Activated naive CD8-positive, alpha-beta T cell treated with anti-CD3 and anti-CD28 coated beads for 36 hours (primary cell): ENCODE results near the gene STAT5B. TPM values are rescaled to one million over a fixed set of nuclear protein-coding genes. Genes with fewer than 3 reads are reported as not detected.
"Not testable (repeated sequence)": the region's sequence is repeated elsewhere in the genome, so short reads cannot be mapped to it uniquely, and the experiment has no call there.

Experiments used
- DNase-seq: peaks from one replicate; pipeline ENCODE4 v3.0.0; 2021
- H3K27ac Mint-ChIP-seq: one replicate; pipeline ENCODE4 v1.8.0; 2022; ENCODE audit warnings: mild to moderate bottlenecking, moderate library complexity, mixed read lengths
- H3K27me3 Mint-ChIP-seq: one replicate; pipeline ENCODE4 v1.8.0; 2022; ENCODE audit warnings: mild to moderate bottlenecking, mixed read lengths
- H3K36me3 Mint-ChIP-seq: one replicate; pipeline ENCODE4 v1.8.0; 2021; ENCODE audit warnings: mild to moderate bottlenecking, mixed read lengths
- H3K4me1 Mint-ChIP-seq: one replicate; pipeline ENCODE4 v1.8.0; 2021; ENCODE audit warnings: mixed read lengths
- H3K4me3 Mint-ChIP-seq: one replicate; pipeline ENCODE4 v1.8.0; 2022; ENCODE audit warnings: mild to moderate bottlenecking, moderate library complexity, mixed read lengths
- H3K9me3 Mint-ChIP-seq: one replicate; pipeline ENCODE4 v1.8.0; 2022; ENCODE audit warnings: mixed read lengths
- total RNA-seq, 2 experiments: library from RNA; stranded (reverse); gene quantifications; one replicate each; pipeline ENCODE4 v1.2.3, GENCODE V29; 2021

Gene STAT5B
- total RNA-seq, 2 experiments from 2014 or later = 60.7 to 68.6 TPM

DNA sequence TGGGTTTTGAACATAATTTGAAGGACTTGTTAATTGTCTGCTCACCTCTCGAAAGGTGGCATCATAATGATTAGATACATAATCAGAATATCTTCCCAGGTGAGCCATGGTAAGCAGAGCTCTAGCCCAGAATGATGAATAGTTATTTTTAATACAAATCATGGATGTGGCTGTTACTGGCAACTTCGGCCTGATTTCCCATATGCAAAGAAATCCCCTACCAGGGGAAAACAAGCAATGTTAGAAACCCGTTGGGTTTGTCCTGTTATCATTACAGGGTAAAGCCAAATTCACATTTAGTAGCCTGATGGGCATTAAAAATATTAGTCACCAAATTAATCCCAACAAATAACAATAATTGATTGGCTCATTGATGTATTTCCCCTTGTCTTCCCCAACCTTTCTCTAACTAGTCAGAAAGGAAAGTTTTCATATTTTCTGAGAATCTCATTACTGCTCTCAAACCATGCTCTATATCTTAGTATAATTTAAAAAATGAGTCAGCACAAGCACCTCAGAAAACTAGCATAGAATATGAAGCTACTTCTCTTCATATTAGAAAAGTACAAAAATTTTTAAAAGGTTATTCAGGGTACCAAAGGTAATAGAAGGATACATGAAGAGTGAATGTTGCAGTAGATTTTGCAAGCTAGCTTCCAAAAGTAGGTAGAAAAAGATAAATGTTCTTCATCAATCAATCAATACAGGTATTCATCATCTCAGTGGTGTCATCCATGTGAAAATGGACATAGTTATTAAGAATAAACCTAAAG is 5.0 kb downstream of the STAT5B start:
- peaks cover 31% of the 10 kb centered on the region for H3K36me3 Mint-ChIP-seq
- H3K4me3 Mint-ChIP-seq = peak overlapping the region; percentile 68
- no peak for DNase-seq
- H3K9me3 Mint-ChIP-seq = no peaks in the 10 kb centered on the region
- peak overlapping the region; percentile 90 for H3K27ac Mint-ChIP-seq
- no peaks in the 10 kb centered on the region for H3K27me3 Mint-ChIP-seq
- H3K4me1 Mint-ChIP-seq = peaks cover 74% of the 10 kb centered on the region

DNA sequence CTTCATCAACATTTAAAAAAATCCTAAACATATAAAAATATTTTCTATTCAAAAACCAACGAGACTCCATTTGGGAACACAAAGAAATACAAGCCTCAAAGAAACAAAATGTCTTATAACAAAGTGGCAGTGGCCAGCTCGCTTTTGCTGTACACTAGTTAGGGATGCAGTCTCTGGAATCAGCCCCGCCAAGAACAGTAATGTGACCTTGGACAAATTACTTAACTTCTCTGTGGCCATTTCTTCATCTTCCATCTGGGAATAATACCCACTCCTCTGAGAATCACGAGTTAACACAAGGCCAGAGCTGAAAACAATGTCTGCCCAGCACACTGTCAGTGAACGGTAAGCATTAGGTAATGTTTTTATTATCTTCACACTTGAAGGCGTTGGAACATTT is 5.6 kb downstream of the STAT5B start:
- peak overlapping the region; percentile 90 for H3K27ac Mint-ChIP-seq
- H3K4me3 Mint-ChIP-seq = peak overlapping the region; percentile 40
- no peaks in the 10 kb centered on the region for H3K9me3 Mint-ChIP-seq
- H3K27me3 Mint-ChIP-seq = no peaks in the 10 kb centered on the region
- DNase-seq = no peak
- H3K36me3 Mint-ChIP-seq = peaks cover 31% of the 10 kb centered on the region
- H3K4me1 Mint-ChIP-seq = peaks cover 77% of the 10 kb centered on the region

DNA sequence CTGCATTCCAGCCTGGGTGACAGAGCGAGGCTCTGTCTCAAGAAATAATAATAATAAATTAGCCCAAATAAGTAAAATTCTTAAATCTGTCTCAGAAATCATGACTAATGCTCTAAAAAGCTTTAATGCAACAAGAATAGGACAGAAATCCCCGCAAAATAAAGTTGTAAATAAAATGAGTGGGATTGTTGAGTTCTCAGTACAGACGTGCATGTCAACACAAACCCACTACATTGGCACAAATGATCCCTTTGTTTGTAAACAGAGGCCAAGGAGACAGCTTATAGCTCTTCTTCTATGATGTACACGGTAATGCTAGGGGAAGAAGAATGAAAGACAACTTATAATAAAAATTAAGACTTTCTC is 6.0 kb downstream of the STAT5B start:
- Mint-ChIP-seq H3K27me3 (no peaks in the 10 kb centered on the region), H3K4me3 (no peak overlapping the region), H3K9me3 (no peaks in the 10 kb centered on the region), H3K27ac (peak overlapping the region; percentile 93), H3K4me1 (peaks cover 76% of the 10 kb centered on the region), H3K36me3 (peaks cover 32% of the 10 kb centered on the region)
- DNase-seq = no peak

DNA sequence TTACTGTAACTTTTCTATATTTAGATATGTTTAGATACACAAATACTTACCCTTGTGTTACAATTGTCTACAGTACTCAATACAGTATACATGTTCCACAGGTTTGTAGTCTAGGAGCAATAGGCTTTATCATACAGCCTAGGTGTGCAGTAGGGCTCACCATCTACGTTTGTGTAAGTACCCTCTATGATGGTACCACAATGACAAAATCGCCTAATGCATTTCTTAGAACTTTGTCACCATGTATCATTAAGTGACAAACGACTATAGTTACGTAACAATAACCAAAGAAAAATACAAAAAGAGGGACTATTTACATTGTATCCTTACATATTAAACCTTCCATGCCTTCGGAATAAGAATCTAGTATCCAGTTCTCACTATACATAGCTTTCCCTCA is 8.0 kb downstream of the STAT5B start:
- no peak for DNase-seq
- Mint-ChIP-seq H3K9me3 (no peaks in the 10 kb centered on the region), H3K4me3 (no peak overlapping the region), H3K4me1 (peaks cover 69% of the 10 kb centered on the region), H3K36me3 (peaks cover 29% of the 10 kb centered on the region), H3K27ac (peak overlapping the region; percentile 93), H3K27me3 (no peaks in the 10 kb centered on the region)

DNA sequence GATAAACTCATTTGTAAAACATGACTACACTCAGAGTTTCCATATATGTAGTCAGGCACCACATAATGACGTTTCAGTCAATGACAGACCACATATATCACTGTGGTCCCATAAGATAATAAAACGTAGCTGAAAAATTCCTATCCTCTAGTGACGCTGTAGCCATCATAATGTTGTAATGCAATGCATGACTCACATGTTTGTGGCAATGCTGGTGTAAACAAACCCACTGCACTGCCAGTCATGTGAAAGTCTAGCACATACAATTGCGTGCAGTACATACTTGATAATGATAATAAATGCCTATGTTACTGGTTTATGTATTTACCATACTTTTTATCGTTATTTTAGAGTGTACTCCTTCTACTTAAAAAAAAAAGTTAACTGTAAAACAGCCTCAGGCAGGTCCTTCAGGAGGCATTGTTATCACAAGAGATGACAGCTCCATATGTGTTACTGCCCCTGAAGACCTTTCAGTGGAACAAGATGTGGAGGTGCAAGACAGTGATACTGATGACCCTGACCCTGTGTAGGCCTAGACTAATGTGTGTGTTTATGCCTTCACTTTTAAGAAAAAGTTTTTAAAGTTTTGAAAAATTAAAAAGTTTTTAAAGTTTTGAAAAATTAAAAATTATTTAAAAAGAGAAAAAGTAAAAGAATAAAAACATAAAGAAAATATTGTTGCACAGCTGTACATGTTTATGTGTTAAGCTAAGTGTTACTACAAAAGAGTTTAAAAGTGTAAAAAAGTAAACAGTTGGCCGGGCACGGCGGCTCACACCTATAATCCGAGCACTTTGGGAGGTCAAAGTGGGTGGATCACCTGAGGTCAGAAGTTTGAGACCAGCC is 9.0 kb downstream of the STAT5B start:
- peak; percentile 42 for DNase-seq
- Mint-ChIP-seq H3K36me3 (peaks cover 29% of the 10 kb centered on the region), H3K4me3 (peak overlapping the region; percentile 59), H3K27me3 (no peaks in the 10 kb centered on the region), H3K27ac (peak overlapping the region; percentile 95), H3K9me3 (no peaks in the 10 kb centered on the region), H3K4me1 (peaks cover 59% of the 10 kb centered on the region)

DNA sequence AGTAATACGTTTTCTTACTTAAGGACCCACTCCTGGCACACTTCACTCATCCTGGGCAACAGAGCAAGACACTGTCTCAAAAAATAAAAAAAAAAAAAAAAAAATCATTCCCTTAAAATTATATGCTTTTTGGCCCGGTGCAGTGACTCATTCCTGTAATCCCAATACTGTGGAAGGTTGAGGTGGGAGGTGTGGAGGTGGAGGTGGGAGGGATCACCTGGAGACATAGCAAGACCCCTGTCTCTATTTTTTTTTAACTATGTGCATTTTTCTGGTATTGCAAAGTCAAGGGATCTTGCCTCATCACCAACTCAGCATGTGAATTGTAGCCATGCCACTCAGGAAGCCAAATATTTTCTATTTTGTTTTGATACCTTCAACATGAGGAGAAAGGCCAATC is 9.7 kb downstream of the STAT5B start:
- Mint-ChIP-seq H3K27ac (peak overlapping the region; percentile 95), H3K9me3 (no peaks in the 10 kb centered on the region), H3K4me3 (peak overlapping the region; percentile 59), H3K27me3 (no peaks in the 10 kb centered on the region), H3K4me1 (peaks cover 52% of the 10 kb centered on the region), H3K36me3 (peaks cover 29% of the 10 kb centered on the region)
- DNase-seq = no peak

DNA sequence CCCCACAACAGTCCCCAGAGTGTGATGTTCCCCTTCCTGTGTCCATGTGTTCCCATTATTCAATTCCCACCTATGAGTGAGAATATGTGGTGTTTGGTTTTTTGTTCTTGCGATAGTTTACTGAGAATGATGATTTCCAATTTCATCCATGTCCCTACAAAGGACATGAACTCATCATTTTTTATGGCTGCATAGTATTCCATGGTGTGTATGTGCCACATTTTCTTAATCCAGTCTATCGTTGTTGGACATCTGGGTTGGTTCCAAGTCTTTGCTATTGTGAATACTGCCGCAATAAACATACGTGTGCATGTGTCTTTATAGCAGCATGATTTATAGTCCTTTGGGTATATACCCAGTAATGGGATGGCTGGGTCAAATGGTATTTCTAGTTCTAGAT is 11.8 kb downstream of the STAT5B start:
- DNase-seq, H3K27me3 Mint-ChIP-seq, H3K4me3 Mint-ChIP-seq, H3K27ac Mint-ChIP-seq, H3K9me3 Mint-ChIP-seq: not testable (repeated sequence)
- peaks cover 22% of the 10 kb centered on the region for H3K36me3 Mint-ChIP-seq
- peaks cover 40% of the 10 kb centered on the region for H3K4me1 Mint-ChIP-seq

DNA sequence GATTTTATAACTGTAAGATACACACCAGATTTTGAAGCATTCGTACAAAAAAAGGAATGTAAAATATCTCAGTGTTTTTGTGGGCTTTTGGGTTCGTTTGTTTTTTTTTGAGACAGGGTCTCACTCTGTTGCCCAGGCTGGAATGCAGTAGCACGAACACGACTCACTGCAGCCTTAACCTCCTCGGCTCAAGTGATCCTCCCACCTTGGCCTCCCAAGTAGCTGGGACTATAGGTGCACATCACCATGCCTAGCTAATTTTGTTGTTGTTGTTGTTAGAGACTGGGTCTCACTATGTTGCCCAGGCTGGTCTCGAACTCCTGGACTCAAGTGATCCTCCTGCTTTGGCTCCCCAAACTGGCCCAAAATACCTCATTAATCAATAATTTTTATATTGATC is 15.9 kb downstream of the STAT5B start:
- H3K36me3 Mint-ChIP-seq = peaks cover 6% of the 10 kb centered on the region
- DNase-seq = no peak
- H3K4me3 Mint-ChIP-seq = no peak overlapping the region
- no peak overlapping the region for H3K27ac Mint-ChIP-seq
- no peaks in the 10 kb centered on the region for H3K9me3 Mint-ChIP-seq
- no peaks in the 10 kb centered on the region for H3K27me3 Mint-ChIP-seq
- peaks cover 21% of the 10 kb centered on the region for H3K4me1 Mint-ChIP-seq

DNA sequence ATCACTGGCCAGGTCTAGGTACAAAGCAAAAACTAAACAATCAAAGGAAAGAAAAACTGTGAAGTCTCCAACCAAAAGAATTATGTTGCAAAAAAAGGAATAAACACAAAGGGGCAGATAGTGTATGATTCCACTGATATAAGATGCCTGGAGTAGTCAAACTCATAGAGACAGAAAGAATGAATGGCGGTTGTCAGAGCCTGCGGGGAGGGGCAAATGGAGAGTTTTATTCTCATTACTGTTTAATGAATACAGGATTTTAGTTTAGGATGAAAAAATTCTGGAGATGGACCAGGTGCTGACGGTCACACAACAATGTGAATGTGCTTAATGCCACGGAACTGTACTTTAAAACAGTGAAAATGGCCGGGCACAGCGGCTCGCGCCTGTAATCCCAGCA is 20.7 kb downstream of the STAT5B start:
- Mint-ChIP-seq H3K36me3 (peaks cover 4% of the 10 kb centered on the region), H3K9me3 (peaks cover 2% of the 10 kb centered on the region), H3K27me3 (no peaks in the 10 kb centered on the region), H3K4me3 (no peak overlapping the region), H3K4me1 (peaks cover 49% of the 10 kb centered on the region), H3K27ac (peak overlapping the region; percentile 1)
- DNase-seq = no peak

DNA sequence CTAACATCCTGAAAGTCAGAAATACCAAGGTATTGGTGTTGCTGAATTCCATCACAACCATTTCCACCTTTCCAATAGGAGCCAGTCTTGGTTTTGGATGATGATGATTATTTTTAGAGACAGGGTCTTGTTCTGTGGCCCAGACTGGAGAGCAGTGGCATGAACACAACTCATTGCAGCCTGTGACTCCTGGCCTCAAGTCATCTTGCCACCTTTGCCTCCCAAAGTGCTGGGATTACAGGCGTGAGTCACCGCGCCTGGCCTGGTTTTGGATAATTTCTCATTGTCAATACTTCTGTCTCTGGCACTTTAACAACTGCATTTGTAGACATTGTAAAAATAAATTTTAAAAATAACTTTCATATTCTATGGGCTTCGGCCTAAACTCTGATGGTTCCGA is 22.6 kb downstream of the STAT5B start:
- Mint-ChIP-seq H3K4me1 (peaks cover 54% of the 10 kb centered on the region), H3K4me3 (no peak overlapping the region), H3K27me3 (no peaks in the 10 kb centered on the region), H3K27ac (no peak overlapping the region), H3K9me3 (peaks cover 2% of the 10 kb centered on the region), H3K36me3 (peaks cover 4% of the 10 kb centered on the region)
- no peak for DNase-seq

DNA sequence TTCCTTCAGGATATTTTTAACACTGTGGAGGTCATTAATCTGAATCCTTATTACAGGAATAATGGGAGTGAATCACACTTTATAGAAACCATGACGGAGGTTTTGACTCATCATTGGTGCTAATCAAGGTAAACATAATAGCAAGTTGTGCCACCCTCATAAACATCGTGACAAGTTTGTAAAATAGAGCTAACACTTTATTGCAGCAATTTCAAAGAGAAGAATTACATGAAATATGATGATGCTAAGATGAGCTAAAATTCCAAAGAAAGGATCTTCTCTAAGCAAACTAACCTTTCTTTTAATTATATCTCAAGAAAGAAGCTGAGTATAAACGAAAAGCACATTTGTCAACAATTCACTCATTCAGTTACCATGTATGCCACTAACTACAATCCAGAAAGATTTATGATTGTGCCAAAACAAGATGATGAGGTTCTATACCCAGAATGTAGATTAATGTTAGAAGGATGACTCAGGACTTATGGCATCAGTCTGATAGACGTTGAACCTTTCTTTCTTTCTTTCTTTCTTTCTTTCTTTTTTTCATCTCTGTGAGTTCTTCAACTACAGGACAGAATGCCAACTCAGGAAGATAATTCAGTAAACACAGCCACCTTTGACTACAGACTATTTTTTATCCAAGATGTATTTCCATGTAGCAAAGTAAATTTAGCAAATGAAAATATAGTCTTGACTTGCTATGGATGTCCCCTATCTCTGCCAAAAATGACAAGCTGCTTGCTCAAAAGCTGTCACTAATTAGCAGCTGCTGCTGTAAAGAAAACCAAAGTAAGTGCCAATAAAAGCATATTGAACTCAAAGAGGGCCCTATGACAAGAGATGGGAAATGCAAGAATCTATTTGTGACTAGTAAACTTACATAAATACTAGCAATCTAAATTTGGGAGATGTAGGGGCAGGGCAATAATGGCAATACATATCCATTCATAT is 23.3 kb downstream of the STAT5B start:
- H3K9me3 Mint-ChIP-seq = peaks cover 2% of the 10 kb centered on the region
- H3K27me3 Mint-ChIP-seq = no peaks in the 10 kb centered on the region
- H3K4me1 Mint-ChIP-seq = peaks cover 56% of the 10 kb centered on the region
- H3K36me3 Mint-ChIP-seq = peaks cover 4% of the 10 kb centered on the region
- no peak for DNase-seq
- H3K4me3 Mint-ChIP-seq = no peak overlapping the region
- peak overlapping the region; percentile 86 for H3K27ac Mint-ChIP-seq

DNA sequence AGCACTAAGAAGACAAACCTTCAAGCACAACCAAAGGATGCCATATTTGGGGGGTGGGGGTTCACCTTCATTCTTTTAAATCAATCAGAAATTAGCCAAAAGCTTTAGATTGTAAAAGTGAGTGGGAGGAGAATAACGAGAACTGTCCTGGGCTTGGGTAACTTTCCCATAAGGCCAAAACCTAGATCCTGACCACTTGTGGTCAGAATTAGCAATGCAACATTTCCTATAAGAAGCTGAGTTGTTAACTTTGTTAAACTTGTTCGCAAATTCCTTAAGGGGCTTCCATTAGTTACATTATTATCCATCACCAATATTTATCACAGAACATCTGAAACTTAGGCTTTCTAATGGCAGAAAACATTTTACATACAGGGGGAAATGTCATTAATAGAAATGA is 25.1 kb downstream of the STAT5B start:
- Mint-ChIP-seq H3K27ac (peak overlapping the region; percentile 91), H3K36me3 (peaks cover 7% of the 10 kb centered on the region), H3K27me3 (no peaks in the 10 kb centered on the region), H3K4me1 (peaks cover 64% of the 10 kb centered on the region), H3K9me3 (peaks cover 5% of the 10 kb centered on the region), H3K4me3 (no peak overlapping the region)
- DNase-seq = no peak

DNA sequence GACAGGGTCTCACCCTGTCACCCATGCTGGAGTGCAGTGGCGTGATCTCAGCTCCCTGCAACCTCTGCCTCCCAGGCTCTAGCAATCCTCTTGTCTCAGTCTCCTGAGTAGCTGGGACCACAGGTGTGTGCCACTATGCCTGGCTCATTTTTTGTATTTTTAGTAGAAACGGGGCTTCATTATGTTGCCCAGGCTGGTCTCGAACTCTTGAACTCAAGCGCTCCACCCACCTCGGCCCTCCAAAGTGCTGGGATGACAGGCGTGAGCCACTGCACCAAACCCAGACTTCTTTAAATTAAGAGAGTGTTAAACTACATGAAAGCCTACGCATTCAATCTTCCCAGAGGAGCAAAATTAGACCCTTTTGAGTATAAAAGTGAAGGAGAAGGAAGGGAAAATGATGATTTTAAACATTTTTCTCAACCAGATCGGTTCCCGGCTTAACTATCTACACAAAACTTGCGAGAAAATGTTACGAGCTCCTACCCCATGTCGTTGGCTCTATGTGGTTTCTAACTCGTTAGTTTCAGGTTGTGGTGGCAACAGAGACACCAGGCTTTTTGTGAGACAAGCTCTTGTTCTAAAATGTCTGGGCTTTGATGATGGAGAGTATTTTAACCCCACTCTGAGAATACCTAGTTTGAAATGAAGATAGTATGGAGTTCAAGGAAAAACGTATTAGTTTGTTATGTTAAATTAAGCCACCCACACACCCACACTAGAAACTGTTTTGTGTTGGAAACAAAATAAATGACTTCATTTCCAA is 26.3 kb downstream of the STAT5B start:
- Mint-ChIP-seq H3K4me3 (peak overlapping the region; percentile 59), H3K9me3 (peaks cover 5% of the 10 kb centered on the region), H3K27ac (peak overlapping the region; percentile 91), H3K4me1 (peaks cover 62% of the 10 kb centered on the region), H3K27me3 (no peaks in the 10 kb centered on the region), H3K36me3 (peaks cover 6% of the 10 kb centered on the region)
- DNase-seq = peak; percentile 51
